A549 (cell line): ENCODE measurements around the gene CLCN3. TPM values are rescaled to one million over a fixed set of nuclear protein-coding genes. Genes with fewer than 3 reads are reported as not detected.

Source experiments
- ATAC-seq, 2 experiments: fragments of 200-7000 bp in 1 of 2; fragments of >200 bp in 1 of 2; cut with Nextera tagmentation in 1 of 2; cut with Tn5 transposase in 1 of 2; 3 replicates each; pipeline versions ENCODE4 v1.8.0 to v1.9.1; 2018 to 2020; ENCODE audit warnings: mild to moderate bottlenecking in 1 of 2, moderate library complexity in 1 of 2
- CTCF ChIA-PET: fragments of 300-600 bp; sonication (Branson Sonifier 250); formaldehyde crosslinking; extraction: SDS; loops from one replicate; lab custom pipeline; 2021; ENCODE audit warnings: antibody characterized with exemption, inconsistent platforms; lab: Yijun Ruan, JAX
- POLR2A ChIA-PET: fragments of 350-600 bp; formaldehyde crosslinking; extraction: SDS; loops from one replicate; lab custom pipeline; 2021; ENCODE audit warnings: antibody characterized with exemption, inconsistent platforms; lab: Yijun Ruan, JAX
- DNase-seq, 2 experiments: peaks; one replicate each; pipeline versions ENCODE4 v3.0.0 to v3.0.0-alpha.2; 2011 to 2016; ENCODE audit warnings: low read depth in 1 of 2, low spot score in 1 of 2
- FAIRE-seq: peaks from 2 replicates; lab custom pipeline; 2011; peaks lifted over from hg19 to GRCh38; lab: Jason Lieb, UNC
- H3K27ac ChIP-seq, 2 experiments: fragments of >200 bp; sonication (Bioruptor Twin); formaldehyde crosslinking; 3 replicates each; pipeline ENCODE4 v1.5.1; 2016 to 2017
- H3K4me1 ChIP-seq: fragments of >200 bp; sonication (Bioruptor Twin); formaldehyde crosslinking; 3 replicates; pipeline ENCODE4 v1.6.1; 2016
- H3K4me2 ChIP-seq: fragments of >200 bp; sonication (Bioruptor Twin); formaldehyde crosslinking; 3 replicates; pipeline ENCODE4 v1.6.1; 2016
- H3K4me3 ChIP-seq: fragments of >200 bp; sonication (Bioruptor Twin); formaldehyde crosslinking; 3 replicates; pipeline ENCODE4 v1.5.1; 2016
- H3K9me3 ChIP-seq: fragments of >200 bp; sonication (Bioruptor Twin); formaldehyde crosslinking; 3 replicates; pipeline ENCODE4 v1.6.1; 2016
- BHLHE40 ChIP-seq: IDR thresholded peaks from 2 replicates; pipeline ENCODE4 v1.6.1; 2012; ENCODE audit warnings: low read depth, low read length, inconsistent platforms
- CEBPB ChIP-seq, 2 experiments: fragments of >200 bp in 1 of 2; sonication (Bioruptor Twin) in 1 of 2; formaldehyde crosslinking in 1 of 2; IDR thresholded peaks; 2 replicates each; pipeline ENCODE4 v1.6.1; 2012 to 2016
- CHD4 ChIP-seq: fragments of 200-600 bp; sonication (generic); IDR thresholded peaks from 2 replicates; pipeline ENCODE4 v1.6.1; 2016; ENCODE audit warnings: antibody characterized with exemption, mild to moderate bottlenecking, borderline replicate concordance
- ELK1 ChIP-seq: fragments of 150-350 bp; IDR thresholded peaks from 2 replicates; pipeline ENCODE4 v1.6.1; 2014; ENCODE audit warnings: low read depth, mild to moderate bottlenecking, low read length
- FOSB ChIP-seq: fragments of 250-450 bp; sonication (Bioruptor Pico); IDR thresholded peaks from 2 replicates; pipeline ENCODE4 v1.5.0; 2020; ENCODE audit warnings: mild to moderate bottlenecking, moderate library complexity
- HDAC2 ChIP-seq: fragments of 200-600 bp; sonication (generic); IDR thresholded peaks from 2 replicates; pipeline ENCODE4 v1.6.1; 2016
- HES2 ChIP-seq: fragments of >200 bp; sonication (Bioruptor Twin); formaldehyde crosslinking; IDR thresholded peaks from 2 replicates; pipeline ENCODE4 v1.6.1; 2016
- HEYL ChIP-seq: fragments of 250-450 bp; sonication (Bioruptor Pico); IDR thresholded peaks from 2 replicates; pipeline ENCODE4 v1.8.0; 2021; ENCODE audit warnings: mild to moderate bottlenecking, moderate library complexity
- HMGXB4 ChIP-seq: fragments of 250-450 bp; sonication (Bioruptor Pico); IDR thresholded peaks from 2 replicates; pipeline ENCODE4 v1.5.0; 2021; ENCODE audit warnings: mild to moderate bottlenecking, moderate library complexity, borderline replicate concordance
- HOXA7 ChIP-seq: fragments of 250-450 bp; sonication (Bioruptor Pico); IDR thresholded peaks from 2 replicates; pipeline ENCODE4 v1.5.0; 2020; ENCODE audit warnings: mild to moderate bottlenecking, moderate library complexity
- HOXB13 ChIP-seq: fragments of 250-450 bp; sonication (Bioruptor Pico); IDR thresholded peaks from 2 replicates; pipeline ENCODE4 v1.5.0; 2020; ENCODE audit warnings: low read depth, mild to moderate bottlenecking, moderate library complexity
- JUNB ChIP-seq: fragments of >200 bp; sonication (Bioruptor Twin); formaldehyde crosslinking; IDR thresholded peaks from 2 replicates; pipeline ENCODE4 v1.6.1; 2016
- MAZ ChIP-seq: fragments of 150-350 bp; IDR thresholded peaks from 2 replicates; pipeline ENCODE4 v1.6.1; 2014; ENCODE audit warnings: antibody characterized with exemption, low read depth, low read length, borderline replicate concordance
- MYC ChIP-seq: IDR thresholded peaks from 2 replicates; pipeline ENCODE4 v1.6.1; 2012; ENCODE audit warnings: mild to moderate bottlenecking, inconsistent platforms, low read length, improper control_type of control experiment, borderline replicate concordance
- RAD21 ChIP-seq, 2 experiments: fragments of >200 bp in 1 of 2; sonication (Bioruptor Twin) in 1 of 2; formaldehyde crosslinking in 1 of 2; IDR thresholded peaks in 1 of 2; conservative IDR thresholded peaks in 1 of 2; 2 replicates in 1 of 2; 3 replicates in 1 of 2; pipeline ENCODE4 v1.6.1; 2012 to 2018; ENCODE audit warnings: inconsistent platforms in 1 of 2
- RFX5 ChIP-seq: fragments of 450-650 bp; IDR thresholded peaks from 2 replicates; pipeline ENCODE4 v1.7.1; 2014; ENCODE audit warnings: antibody characterized with exemption, mild to moderate bottlenecking, moderate library complexity
- USF2 ChIP-seq: fragments of 450-650 bp; IDR thresholded peaks from 2 replicates; pipeline ENCODE4 v1.6.1; 2014; ENCODE audit warnings: antibody characterized with exemption
- WGBS: methylation state at CpG from one replicate; pipeline ENCODE4 v1.1.6; 2017; ENCODE audit errors: missing lambda C conversion rate; 5-methylcytosine and 5-hydroxymethylcytosine counted together
- polyA plus RNA-seq, 4 experiments: library from polyadenylated mRNA; depleted of rRNA in 3 of 4; stranded (reverse); fragments of >200 nt; fragmentation: RNase III in 1 of 4; extraction: RNeasy Plus Mini Kit Qiagen cat#74134 plus additional on column Dnase treatment in 1 of 4; gene quantifications; 2 replicates in 3 of 4; 3 replicates in 1 of 4; pipeline ENCODE4 v1.2.3, GENCODE V29; 2011 to 2017
- TF ChIP-seq, protein P1 (sequence below): fragments of 250-450 bp; sonication (Bioruptor Pico); IDR thresholded peaks from 2 replicates; pipeline ENCODE4 v1.5.0; 2020; ENCODE audit warnings: low read depth, mild to moderate bottlenecking, moderate library complexity
- TF ChIP-seq, protein P2 (sequence below): fragments of >200 bp; sonication (Bioruptor Twin); formaldehyde crosslinking; IDR thresholded peaks from 3 replicates; pipeline ENCODE4 v1.5.1; 2016
- TF ChIP-seq, protein P3 (sequence below): IDR thresholded peaks from 2 replicates; pipeline ENCODE4 v1.6.1; 2012

The CLCN3 gene
- polyA plus RNA-seq, 2 of the 4 experiments (the other 2 are of a cell fraction), result 18.8 to 53.6 TPM

DNA sequence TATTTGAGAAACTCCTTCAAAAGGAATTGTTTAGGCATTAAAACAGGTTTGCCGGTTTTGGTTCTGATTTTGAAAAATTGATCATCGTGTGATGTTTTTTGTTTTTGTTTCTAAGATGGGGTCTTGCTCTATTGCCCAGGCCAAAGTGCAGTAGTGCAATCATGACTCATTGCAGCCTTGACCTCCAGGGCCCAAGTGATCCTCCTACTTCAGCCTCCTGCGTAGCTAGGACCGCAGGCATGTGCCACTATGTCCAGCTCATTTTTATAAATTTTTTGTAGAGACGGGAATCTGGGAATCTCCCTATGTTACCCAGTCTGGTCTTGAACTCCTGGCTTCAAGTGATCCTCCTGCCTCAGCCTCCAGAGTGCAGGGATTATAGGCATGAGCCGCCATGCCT lies 35.0 kb downstream of the CLCN3 start (continued):
- no peak for TF ChIP-seq MYC
- TF ChIP-seq, all 56 proteins: peak for 0

DNA sequence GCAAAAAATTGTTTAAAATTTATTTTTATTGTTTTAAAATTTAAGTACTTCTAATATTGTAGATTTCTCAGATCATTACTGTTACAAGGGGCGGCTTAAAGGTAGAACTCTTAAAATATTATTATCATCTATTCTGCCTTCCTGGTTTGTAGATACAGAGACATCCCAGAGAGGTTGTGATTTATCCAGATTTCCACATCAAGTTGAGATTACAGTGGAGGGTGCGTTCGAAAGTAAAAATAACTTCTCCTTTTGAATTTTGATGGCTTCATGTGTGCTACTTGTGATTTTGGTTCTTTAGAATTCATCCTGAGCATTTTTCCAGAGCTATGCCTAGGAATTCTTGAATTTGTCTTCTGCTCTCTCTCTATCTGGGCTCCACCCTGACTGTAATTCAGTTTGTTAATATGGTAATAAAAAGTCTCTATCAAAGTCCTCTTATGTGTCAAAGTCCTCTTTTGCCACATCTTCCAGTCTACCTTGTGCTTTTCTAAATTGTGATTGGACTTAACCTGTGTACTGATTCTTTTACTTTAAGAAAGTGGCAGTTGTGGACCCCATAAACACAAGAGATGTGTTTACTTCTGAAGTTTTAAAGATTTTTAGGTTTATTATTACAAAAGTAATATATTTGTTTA lies 37.2 kb downstream of the CLCN3 start:
- H3K4me2 ChIP-seq, result peak overlapping the region; percentile 76
- no peaks in the 10 kb centered on the region for H3K9me3 ChIP-seq
- DNase-seq (no peak), ATAC-seq (no peak), FAIRE-seq (no peak)
- no peak overlapping the region for H3K4me3 ChIP-seq
- TF ChIP-seq MYC (no peak), MAZ (no peak), HOXA7 (CRISPR knock-in tag) (no peak), HMGXB4 (no peak), RFX5 (no peak)
- TF ChIP-seq, protein P1, sequence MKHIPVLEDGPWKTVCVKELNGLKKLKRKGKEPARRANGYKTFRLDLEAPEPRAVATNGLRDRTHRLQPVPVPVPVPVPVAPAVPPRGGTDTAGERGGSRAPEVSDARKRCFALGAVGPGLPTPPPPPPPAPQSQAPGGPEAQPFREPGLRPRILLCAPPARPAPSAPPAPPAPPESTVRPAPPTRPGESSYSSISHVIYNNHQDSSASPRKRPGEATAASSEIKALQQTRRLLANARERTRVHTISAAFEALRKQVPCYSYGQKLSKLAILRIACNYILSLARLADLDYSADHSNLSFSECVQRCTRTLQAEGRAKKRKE (CRISPR knock-in tag), result no peak
- TF ChIP-seq, protein P2, sequence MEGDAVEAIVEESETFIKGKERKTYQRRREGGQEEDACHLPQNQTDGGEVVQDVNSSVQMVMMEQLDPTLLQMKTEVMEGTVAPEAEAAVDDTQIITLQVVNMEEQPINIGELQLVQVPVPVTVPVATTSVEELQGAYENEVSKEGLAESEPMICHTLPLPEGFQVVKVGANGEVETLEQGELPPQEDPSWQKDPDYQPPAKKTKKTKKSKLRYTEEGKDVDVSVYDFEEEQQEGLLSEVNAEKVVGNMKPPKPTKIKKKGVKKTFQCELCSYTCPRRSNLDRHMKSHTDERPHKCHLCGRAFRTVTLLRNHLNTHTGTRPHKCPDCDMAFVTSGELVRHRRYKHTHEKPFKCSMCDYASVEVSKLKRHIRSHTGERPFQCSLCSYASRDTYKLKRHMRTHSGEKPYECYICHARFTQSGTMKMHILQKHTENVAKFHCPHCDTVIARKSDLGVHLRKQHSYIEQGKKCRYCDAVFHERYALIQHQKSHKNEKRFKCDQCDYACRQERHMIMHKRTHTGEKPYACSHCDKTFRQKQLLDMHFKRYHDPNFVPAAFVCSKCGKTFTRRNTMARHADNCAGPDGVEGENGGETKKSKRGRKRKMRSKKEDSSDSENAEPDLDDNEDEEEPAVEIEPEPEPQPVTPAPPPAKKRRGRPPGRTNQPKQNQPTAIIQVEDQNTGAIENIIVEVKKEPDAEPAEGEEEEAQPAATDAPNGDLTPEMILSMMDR, result no peak
- H3K27ac ChIP-seq, result peak overlapping the region in 1 of 2 experiments; percentile 26; a peak in 2 of 6 replicates
- CTCF ChIA-PET, result no interaction called here
- H3K4me1 ChIP-seq, result peaks cover 23% of the 10 kb centered on the region; the same call in 2 of the 3 replicates
- WGBS, result 70% methylated on average over 3 of the region's 3 CpGs
- POLR2A ChIA-PET, result no interaction called here

DNA sequence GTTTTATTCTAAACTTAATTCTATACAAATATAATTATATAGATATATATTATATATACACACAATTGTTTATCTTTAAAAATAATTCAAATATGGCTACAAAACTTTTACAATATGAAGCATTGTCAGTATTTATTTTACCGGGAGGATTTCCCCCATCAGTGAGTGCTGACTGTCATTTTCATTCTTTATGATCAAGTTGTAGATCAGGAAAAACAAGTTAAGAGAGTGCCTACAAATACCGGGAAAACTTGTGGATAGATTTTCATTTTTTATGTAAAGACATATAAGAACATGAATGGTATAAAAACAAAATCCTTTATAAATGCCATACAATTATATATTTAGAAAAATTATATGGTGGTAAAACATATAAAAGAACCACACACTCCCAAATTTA lies 37.8 kb downstream of the CLCN3 start:
- Histone ChIP-seq H3K27ac (peak overlapping the region in 1 of 2 experiments; percentile 78; a peak in 3 of 6 replicates), H3K4me3 (no peak overlapping the region), H3K9me3 (no peaks in the 10 kb centered on the region), H3K4me1 (peaks cover 23% of the 10 kb centered on the region; the same call in 2 of the 3 replicates), H3K4me2 (peak overlapping the region; percentile 76)
- FAIRE-seq (no peak), ATAC-seq (no peak), DNase-seq (no peak)
- CTCF ChIA-PET, result interaction anchor here (3.2 kb wide), 1 partner anchor 45 kb away, joined by 17 read pairs; the partner anchor contains the start of gene NEK1
- TF ChIP-seq JUNB (no peak), HDAC2 (no peak), HEYL (CRISPR knock-in tag) (no peak), BHLHE40 (no peak), USF2 (no peak), CEBPB (IDR thresholded peaks at IDR 0.05) (no peak), HOXB13 (CRISPR knock-in tag) (no peak), HES2 (no peak), RAD21 (conservative IDR thresholded peaks at IDR 0.05 in 1 of 2, IDR thresholded peaks at IDR 0.05 in 1 of 2) (no peak), HOXA7 (CRISPR knock-in tag) (no peak), ELK1 (no peak), CHD4 (no peak), FOSB (CRISPR knock-in tag) (no peak)
- TF ChIP-seq, protein P1 (CRISPR knock-in tag), result no peak
- TF ChIP-seq, protein P2, result no peak
- TF ChIP-seq, protein P3, sequence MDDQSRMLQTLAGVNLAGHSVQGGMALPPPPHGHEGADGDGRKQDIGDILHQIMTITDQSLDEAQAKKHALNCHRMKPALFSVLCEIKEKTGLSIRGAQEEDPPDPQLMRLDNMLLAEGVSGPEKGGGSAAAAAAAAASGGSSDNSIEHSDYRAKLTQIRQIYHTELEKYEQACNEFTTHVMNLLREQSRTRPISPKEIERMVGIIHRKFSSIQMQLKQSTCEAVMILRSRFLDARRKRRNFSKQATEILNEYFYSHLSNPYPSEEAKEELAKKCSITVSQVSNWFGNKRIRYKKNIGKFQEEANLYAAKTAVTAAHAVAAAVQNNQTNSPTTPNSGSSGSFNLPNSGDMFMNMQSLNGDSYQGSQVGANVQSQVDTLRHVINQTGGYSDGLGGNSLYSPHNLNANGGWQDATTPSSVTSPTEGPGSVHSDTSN, result no peak
- POLR2A ChIA-PET, result no interaction called here
- 7% methylated on average over 2 of the region's 2 CpGs for WGBS
